ENCODE measurements around the gene LUC7L3. TPM values are rescaled to one million over a fixed set of nuclear protein-coding genes. Genes with fewer than 3 reads are reported as not detected.

The LUC7L3 gene
- polyA plus RNA-seq, 3 donors = 14.6 to 49.8 (median 17.1) TPM

DNA sequence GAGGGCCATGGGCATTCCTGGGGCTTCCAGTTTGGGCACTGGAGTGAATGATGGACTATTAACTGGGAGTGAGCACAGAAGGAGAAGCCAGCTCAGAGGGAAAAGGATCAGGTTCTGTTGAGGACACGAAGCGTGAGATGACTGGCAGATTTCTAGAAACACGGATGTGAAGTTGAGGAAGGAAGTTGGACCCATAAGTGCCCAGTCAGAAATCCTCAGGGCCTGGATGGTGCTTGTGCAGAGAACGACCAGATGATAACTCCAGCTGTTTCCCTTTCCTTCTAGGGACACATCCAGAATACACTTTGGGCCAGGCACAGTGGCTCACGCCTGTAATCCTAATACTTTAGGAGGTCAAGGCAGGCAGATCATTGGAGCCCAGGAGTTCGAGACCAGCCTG is 71.2 kb downstream of the LUC7L3 start:
- Histone ChIP-seq H3K79me2 (ENCODE audit: insufficient read depth, low read length) (no peaks in the 10 kb centered on the region), H3K4me3 (replicated peaks in 1 of 3; ENCODE audit: low read depth in 2 of 3, low read length in 3 of 3) (peak overlapping the region in 1 of 3 experiments; percentile 44), H3K27ac (ENCODE audit: low read depth in 1 of 2, low read length in 2 of 2) (peak overlapping the region; percentile 25 to 53), H3K4me1 (ENCODE audit: control insufficient read depth in 1 of 2, insufficient read depth in 2 of 2, low read length in 2 of 2) (peaks cover 39 to 46% of the 10 kb centered on the region in 2 donors), H3K27me3 (ENCODE audit: control insufficient read depth in 2 of 2, insufficient read depth in 2 of 2, low read length in 2 of 2) (no peaks in the 10 kb centered on the region), H3K36me3 (replicated peaks in 1 of 2; ENCODE audit: control insufficient read depth in 1 of 2, insufficient read depth in 2 of 2, low read length in 2 of 2) (no peaks in the 10 kb centered on the region), H3K4me2 (replicated peaks; ENCODE audit: extremely low read depth, low read length, poor library complexity, severe bottlenecking) (peak overlapping the region; percentile 49), H4K20me1 (ENCODE audit: insufficient read depth, low read length) (no peaks in the 10 kb centered on the region), H2AFZ (ENCODE audit: insufficient read depth, low read depth, low read length, poor library complexity, severe bottlenecking) (peak overlapping the region; percentile 21), H3K9me3 (replicated peaks in 1 of 2; ENCODE audit: control insufficient read depth in 1 of 2, insufficient read depth in 1 of 2, low read length in 2 of 2) (no peaks in the 10 kb centered on the region), H3K9ac (ENCODE audit: insufficient read depth, low read length, poor library complexity, severe bottlenecking) (no peak overlapping the region)
- Mint-ChIP-seq H3K4me3 (peak overlapping the region; percentile 59 to 85), H3K36me3 (no peaks in the 10 kb centered on the region), H3K9me3 (peaks cover 0 to 1% (median 0%) of the 10 kb centered on the region in 7 donors), H3K27me3 (ENCODE audit: low read depth in 3 of 3) (peaks cover 0 to 16% (median 7%) of the 10 kb centered on the region in 3 donors), H3K27ac (peak overlapping the region in 6 of 7 donors; percentile 44 to 87 (median 80)), H3K4me1 (peaks cover 41% of the 10 kb centered on the region)
- WGBS (ENCODE audit: insufficient coverage) = 0% methylated on average over 4 of the region's 6 CpGs
- TF ChIP-seq, protein P1, sequence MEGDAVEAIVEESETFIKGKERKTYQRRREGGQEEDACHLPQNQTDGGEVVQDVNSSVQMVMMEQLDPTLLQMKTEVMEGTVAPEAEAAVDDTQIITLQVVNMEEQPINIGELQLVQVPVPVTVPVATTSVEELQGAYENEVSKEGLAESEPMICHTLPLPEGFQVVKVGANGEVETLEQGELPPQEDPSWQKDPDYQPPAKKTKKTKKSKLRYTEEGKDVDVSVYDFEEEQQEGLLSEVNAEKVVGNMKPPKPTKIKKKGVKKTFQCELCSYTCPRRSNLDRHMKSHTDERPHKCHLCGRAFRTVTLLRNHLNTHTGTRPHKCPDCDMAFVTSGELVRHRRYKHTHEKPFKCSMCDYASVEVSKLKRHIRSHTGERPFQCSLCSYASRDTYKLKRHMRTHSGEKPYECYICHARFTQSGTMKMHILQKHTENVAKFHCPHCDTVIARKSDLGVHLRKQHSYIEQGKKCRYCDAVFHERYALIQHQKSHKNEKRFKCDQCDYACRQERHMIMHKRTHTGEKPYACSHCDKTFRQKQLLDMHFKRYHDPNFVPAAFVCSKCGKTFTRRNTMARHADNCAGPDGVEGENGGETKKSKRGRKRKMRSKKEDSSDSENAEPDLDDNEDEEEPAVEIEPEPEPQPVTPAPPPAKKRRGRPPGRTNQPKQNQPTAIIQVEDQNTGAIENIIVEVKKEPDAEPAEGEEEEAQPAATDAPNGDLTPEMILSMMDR (IDR thresholded peaks at IDR 0.05) = no peak
- intact Hi-C loops (cut with micrococcal nuclease) = no loop called here
- DNase-seq = peak in 2 of 3 donors; percentile 45 to 57

DNA sequence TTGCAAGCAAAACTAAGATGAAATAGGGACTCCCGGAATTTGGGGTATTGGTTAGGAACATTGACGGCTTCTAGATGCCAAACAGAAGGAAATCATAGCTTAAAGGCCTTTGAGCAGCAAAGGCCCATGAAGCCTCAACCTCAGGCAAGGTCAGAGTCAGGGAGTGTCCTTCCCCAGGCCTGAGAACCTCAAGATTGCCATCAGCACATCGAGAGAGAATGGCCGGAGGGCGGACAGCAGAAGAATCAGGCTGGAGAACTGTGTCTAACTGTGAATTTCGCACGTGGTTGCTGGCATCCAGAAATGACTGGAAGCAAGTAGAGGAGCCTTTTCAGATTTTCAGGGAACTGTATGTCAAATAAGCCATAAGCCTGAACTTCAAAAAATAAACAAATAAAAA is 72.7 kb downstream of the LUC7L3 start:
- H3K36me3 ChIP-seq (replicated peaks in 1 of 2; ENCODE audit: control insufficient read depth in 1 of 2, insufficient read depth in 2 of 2, low read length in 2 of 2) = no peaks in the 10 kb centered on the region
- WGBS (ENCODE audit: insufficient coverage) = 100% methylated on average over 4 of the region's 7 CpGs
- Mint-ChIP-seq H3K4me3 (no peak overlapping the region), H3K4me1 (peaks cover 41% of the 10 kb centered on the region), H3K36me3 (no peaks in the 10 kb centered on the region), H3K9me3 (no peaks in the 10 kb centered on the region), H3K27ac (peak overlapping the region in 4 of 7 donors; percentile 82 to 94 (median 92)), H3K27me3 (ENCODE audit: low read depth in 3 of 3) (peaks cover 0 to 13% (median 7%) of the 10 kb centered on the region in 3 donors)
- TF ChIP-seq, protein P1 (IDR thresholded peaks at IDR 0.05) = no peak
- peak overlapping the region; percentile 59 for H3K4me2 ChIP-seq (replicated peaks; ENCODE audit: extremely low read depth, low read length, poor library complexity, severe bottlenecking)
- H3K27me3 ChIP-seq (ENCODE audit: control insufficient read depth in 2 of 2, insufficient read depth in 2 of 2, low read length in 2 of 2) = no peaks in the 10 kb centered on the region
- H3K27ac ChIP-seq (ENCODE audit: low read depth in 1 of 2, low read length in 2 of 2) = peak overlapping the region in 1 of 2 donors; percentile 81
- no peak overlapping the region for H3K9ac ChIP-seq (ENCODE audit: insufficient read depth, low read length, poor library complexity, severe bottlenecking)
- no peaks in the 10 kb centered on the region for H3K79me2 ChIP-seq (ENCODE audit: insufficient read depth, low read length)
- intact Hi-C loops (cut with micrococcal nuclease) = no loop called here
- no peak overlapping the region for H2AFZ ChIP-seq (ENCODE audit: insufficient read depth, low read depth, low read length, poor library complexity, severe bottlenecking)
- H3K4me3 ChIP-seq (replicated peaks in 1 of 3; ENCODE audit: low read depth in 2 of 3, low read length in 3 of 3) = no peak overlapping the region
- no peaks in the 10 kb centered on the region for H3K9me3 ChIP-seq (replicated peaks in 1 of 2; ENCODE audit: control insufficient read depth in 1 of 2, insufficient read depth in 1 of 2, low read length in 2 of 2)
- H4K20me1 ChIP-seq (ENCODE audit: insufficient read depth, low read length) = no peaks in the 10 kb centered on the region
- H3K4me1 ChIP-seq (ENCODE audit: control insufficient read depth in 1 of 2, insufficient read depth in 2 of 2, low read length in 2 of 2) = peaks cover 39 to 46% of the 10 kb centered on the region in 2 donors
- no peak for DNase-seq

Data from CD14-positive monocyte (primary cell).